Lower leg skin (tissue), 3 donors: ENCODE data around the gene ZCCHC24.

Experiments
- POLR2A ChIP-seq, 2 donors: fragments of 450-650 bp; IDR thresholded peaks; one replicate each; pipeline ENCODE4 v1.6.1; 2016 to 2017; ENCODE audit warnings: antibody characterized with exemption in 2 of 2, mild to moderate bottlenecking in 1 of 2, moderate library complexity in 1 of 2
- TF ChIP-seq, protein P1 (sequence below), 3 donors: fragments of 450-650 bp; IDR thresholded peaks; one replicate each; pipeline ENCODE4 v1.5.1; 2016; ENCODE audit warnings: antibody characterized with exemption in 3 of 3, mild to moderate bottlenecking in 3 of 3, moderate library complexity in 2 of 3

DNA sequence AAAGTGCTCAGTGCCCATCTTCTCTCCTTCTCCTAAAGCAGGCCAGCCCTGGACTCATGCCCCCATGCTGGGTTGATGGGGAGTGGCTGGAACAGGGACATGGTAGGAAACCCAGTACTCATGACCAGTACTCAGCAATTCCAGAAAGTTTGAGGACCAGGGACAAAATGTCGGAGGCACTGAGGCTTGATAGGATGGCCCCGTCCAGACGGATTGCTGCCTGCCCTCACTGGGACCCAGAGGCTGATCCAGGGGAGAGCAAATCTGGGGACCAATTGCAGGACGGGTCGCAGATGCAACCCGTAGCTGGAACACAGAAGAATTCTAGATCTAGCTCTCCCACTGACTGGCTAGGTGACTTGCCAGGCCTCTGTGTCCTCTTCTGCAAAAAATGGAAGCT, 5.1 kb downstream of the ZCCHC24 start:
- TF ChIP-seq POLR2A (IDR thresholded peaks at IDR 0.05) = no peak
- TF ChIP-seq, protein P1, sequence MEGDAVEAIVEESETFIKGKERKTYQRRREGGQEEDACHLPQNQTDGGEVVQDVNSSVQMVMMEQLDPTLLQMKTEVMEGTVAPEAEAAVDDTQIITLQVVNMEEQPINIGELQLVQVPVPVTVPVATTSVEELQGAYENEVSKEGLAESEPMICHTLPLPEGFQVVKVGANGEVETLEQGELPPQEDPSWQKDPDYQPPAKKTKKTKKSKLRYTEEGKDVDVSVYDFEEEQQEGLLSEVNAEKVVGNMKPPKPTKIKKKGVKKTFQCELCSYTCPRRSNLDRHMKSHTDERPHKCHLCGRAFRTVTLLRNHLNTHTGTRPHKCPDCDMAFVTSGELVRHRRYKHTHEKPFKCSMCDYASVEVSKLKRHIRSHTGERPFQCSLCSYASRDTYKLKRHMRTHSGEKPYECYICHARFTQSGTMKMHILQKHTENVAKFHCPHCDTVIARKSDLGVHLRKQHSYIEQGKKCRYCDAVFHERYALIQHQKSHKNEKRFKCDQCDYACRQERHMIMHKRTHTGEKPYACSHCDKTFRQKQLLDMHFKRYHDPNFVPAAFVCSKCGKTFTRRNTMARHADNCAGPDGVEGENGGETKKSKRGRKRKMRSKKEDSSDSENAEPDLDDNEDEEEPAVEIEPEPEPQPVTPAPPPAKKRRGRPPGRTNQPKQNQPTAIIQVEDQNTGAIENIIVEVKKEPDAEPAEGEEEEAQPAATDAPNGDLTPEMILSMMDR (IDR thresholded peaks at IDR 0.05) = no peak
